ENCODE data around the gene F2RL2.
A peak's percentile ranks its signal among the peaks of the same experiment; 100 is the strongest.

F2RL2 gene, protein sequence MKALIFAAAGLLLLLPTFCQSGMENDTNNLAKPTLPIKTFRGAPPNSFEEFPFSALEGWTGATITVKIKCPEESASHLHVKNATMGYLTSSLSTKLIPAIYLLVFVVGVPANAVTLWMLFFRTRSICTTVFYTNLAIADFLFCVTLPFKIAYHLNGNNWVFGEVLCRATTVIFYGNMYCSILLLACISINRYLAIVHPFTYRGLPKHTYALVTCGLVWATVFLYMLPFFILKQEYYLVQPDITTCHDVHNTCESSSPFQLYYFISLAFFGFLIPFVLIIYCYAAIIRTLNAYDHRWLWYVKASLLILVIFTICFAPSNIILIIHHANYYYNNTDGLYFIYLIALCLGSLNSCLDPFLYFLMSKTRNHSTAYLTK

DNA sequence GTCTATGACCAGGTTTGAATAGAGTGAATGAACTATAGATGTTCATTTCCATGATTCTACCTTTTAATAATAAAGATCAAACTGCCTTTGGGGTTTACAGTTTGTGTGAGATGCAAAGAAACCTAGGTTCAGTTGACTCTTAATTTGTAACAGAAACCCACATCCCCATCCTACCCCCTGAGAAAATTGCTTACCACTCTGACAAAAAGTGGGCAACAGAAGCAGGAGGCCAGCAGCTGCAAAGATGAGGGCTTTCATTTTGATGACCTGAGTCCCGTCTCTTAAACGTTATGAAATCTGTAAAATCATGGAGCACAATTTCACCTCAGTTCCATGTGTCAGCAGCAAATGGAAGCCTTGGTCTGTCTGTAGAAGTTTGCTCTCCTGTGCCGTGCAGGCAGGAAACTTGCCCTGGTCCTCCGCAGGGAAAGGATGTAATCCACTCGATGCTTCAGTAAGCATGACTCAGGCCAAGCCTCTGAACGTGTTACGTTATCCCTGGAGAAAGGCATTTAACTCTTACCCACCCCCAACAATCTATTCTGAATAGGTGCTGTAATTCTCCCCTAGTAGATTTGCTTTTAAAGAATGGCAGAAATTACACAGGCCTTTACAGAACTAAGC lies at the start of gene F2RL2:
TSS of gene F2RL2 (minus strand) at position 431 of the 624 bp plus-strand sequence. CDS start at position 258, 173 bp downstream.
- no peak for DNase-seq

DNA sequence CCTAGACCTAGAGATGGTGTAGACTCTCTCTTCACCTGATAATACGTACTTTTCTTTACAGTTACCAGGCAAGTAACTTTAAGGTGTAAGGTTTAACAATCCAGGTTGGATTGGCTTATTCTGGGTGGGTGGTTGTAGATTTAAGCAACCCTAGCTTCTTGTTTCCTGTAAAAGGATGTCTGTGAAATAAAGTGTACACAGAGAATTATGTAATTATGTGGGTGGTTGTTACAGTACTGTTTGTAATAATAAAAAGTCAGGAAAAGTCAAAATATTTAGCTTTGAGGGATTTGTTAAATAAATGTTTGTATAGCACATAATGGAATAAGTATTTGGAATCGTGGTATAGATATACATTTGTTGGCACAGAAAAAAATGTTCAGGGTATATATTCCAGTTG lies 49.0 kb upstream of the F2RL2 start:
- no peak for DNase-seq

DNA sequence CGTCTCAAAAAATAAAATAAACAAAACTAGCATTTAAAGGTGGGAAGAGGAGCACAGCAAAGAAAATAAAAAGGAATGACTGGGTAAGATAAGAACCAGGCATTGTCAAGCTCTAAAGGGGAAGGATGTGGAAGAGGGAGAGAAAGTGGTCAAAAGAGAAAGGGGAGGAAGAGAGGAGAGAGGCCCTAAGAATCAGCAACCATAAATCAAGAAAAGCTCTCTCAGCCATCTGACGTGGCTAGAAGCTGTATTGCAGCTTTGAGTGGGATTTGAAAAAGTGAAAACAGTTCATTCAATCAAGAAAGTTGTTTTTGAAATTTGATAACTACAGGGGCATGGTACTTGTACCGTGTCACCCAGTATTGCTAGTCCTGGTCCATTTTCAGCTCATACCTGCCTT lies 47.3 kb upstream of the F2RL2 start:
- DNase-seq: no peak

GRCh38 chr5:76669245-76669644 lies 46.0 kb upstream of the F2RL2 start:
- no peak for DNase-seq

GRCh38 chr5:76667495-76667894 lies 44.3 kb upstream of the F2RL2 start:
- DNase-seq: no peak

DNA sequence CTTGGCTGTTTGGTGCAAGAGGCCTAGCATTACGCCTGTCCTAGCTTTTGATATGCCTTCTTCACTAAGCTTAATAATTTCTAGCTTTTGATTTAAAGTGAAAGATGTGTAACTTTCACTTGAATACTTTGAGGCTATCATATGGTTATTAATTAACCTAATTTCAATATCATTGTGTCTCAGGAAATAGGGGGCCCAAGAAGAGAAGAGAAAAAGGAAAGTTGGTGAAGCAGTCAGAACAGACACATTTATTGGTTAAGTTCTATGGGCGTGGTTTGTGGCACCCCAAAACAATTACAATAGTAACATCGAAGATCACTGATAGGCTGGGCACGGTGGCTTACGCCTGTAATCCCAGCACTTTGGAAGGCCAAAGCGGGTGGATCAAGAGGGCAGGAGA lies 40.9 kb upstream of the F2RL2 start:
- DNase-seq: no peak

DNA sequence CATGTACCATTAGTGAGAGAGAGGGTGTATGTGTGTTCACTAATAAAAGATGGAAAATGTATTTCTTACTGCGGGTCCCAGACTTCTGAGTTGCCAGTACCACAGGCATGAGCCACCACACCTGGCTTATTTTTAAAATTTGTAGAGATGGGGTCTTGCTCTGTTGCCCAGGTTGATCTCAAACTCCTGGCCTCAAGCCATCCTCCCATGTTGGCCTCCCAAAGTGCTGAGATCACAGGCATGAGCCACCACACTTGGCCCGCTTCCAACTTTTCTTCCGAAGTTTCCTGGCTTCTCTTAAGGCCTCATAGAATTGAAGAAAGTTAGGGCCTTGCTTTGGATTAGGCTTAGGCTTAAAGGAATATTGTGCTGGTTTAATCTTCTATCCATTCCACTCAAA lies 40.4 kb upstream of the F2RL2 start:
- no peak for DNase-seq

- no peak for DNase-seq
Measured at GRCh38 chr5:76662521-76662920, 39.3 kb upstream of the F2RL2 start.

- no peak for DNase-seq
Measured at GRCh38 chr5:76660360-76660759, 37.2 kb upstream of the F2RL2 start.

DNA sequence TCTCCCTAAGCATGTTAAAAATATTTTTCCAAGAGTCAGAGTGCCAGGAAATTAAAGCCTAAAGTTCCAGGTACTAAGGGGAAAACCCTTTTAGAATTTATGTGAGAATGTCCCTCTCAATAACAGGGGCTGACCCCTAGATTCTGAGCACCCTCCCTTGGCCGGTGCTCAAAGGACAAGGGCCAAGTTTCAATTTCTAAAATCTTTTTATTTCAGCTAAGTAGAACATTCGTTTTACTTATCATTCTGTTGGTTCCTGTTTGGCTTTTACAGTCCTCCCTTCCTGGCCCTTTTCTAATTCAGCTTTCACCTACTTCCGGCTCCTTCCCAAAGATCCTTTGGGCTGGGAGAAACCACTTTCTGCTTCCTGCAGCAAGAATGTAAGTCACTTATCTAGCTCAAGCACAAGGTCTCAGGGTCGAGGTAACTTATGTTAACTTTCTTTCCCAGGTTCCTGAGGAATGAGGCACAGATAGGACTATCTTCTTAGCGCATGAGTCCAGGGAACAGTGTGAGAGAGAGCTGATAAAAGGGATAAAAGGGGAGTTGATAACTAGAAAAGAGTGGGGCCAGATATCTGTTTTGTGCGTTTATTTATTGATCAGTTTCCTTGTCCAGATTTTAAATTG lies 34.6 kb upstream of the F2RL2 start:
- no peak for DNase-seq

GRCh38 chr5:76657091-76657490 lies 33.9 kb upstream of the F2RL2 start:
- no peak for DNase-seq

DNA sequence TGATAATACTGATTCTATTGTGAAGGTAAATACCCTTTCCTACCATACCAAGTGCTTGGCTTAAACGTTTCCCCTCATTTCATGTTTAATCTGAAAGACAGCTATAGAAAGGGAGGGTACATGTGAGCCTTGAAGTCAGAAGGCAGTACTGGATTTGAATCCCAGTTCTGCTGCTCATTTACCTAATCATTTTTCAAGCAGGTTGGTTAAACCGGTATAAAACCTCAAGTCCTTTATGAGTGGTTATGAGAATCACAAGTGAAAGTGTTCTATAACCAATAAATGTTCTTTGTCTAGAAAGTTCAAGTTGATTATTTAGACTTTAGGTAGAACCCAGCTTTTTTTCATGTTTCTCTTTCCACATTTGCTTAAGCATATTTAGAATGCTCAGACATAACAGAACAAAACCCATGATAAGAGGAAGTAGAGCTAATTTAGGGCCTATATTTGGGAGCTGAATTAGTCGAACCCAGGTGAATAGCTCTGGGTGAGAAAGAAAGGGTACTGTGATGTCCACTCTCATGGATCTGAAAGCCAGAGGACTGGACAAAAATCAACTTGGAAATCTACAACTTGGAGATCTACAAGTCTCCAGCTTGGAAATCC lies 29.7 kb upstream of the F2RL2 start:
- DNase-seq: no peak

DNA sequence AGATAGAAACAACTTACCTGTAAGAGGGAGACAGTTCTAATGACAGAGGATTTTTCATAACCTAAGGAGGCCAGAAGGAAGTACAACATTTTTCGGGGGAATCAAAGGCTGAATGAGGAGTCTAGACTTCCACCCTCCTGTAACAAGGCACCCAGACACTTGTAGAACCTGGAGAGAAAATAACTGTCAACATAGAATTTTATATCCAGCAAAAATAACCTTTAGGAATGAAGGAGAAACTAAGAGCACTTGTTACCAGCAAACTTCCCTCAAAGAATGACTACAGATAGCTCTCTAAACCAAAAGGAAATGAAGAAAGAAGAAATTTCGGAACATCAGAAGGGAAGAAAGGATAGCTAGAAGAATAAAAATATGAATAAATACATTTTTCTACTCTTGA lies 25.9 kb upstream of the F2RL2 start:
- no peak for DNase-seq

DNA sequence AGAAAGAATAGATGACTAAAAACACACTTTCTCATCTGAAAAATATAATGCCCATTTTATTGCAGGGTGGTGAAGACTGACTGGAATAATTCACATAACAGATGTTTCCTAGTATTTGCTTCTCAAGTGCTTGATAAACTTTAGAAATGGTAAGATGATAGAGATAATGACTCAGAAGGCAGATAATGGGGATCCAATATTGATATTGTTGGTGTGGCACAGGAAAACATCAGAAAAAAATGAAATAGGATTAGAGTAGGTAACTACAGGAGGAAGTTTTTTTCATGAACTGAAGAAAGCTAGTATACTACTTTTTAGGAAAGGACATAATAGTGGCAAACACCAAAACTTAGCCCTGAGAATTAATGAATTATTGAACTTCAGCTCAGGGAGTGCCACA lies 20.2 kb upstream of the F2RL2 start:
- no peak for DNase-seq

DNA sequence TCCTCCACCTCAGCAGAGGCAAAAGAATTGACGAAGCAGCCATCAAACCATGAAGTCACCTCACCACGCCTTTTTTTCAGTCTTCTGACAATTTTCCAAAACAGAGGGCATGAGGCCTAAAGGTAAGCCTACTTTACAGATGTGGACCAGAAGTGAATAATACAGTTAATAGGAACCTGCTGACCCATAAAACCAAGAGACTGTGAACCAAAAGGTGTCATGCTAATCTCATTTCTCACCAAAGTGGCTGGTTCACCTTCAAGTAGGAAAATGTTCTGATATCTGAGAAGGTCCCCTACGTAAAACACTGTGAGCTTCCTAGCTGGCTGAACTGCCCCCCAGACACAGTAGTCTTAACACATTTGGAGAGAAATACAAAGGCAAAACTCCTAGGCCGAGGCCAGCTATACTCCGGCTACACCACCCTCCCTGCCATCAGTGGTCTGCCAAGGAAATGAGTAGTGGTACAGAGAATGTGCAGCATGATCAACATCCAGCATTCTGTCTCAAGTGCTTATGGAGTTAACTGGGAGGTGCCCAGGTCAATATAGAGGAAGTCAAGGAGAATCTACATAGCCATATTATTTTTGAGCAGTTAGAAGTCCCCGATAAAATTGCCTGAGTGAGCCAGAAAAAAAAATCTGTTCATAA lies 19.3 kb upstream of the F2RL2 start:
- DNase-seq: no peak

DNA sequence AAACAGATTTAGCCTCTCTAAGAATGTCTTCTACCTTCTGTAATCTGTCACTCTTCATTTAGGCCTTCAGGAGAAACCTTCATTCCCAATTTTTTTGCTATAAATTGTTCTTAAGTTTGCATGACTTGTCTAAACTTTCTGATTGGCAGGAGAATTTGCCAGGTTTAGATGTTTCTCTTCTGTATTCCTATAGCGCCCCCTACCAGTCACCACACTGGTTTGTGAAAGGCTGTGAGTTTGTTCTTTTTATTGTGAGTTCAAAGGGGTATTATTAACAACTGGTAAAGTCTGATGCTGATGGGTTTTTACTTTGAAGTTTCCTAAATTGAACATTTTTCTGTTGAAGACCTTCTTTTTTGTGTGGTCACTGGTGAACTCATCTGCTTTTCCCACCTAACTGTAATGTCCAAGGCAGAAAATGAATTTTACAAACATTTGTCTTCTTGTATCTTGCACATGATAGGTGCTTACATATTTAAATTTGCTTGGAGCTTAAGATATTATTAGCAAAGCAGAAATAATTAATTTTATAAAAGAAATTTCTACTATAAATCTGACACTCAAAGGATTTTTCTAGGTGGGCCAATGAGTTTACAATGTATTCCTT lies 18.4 kb upstream of the F2RL2 start:
- peak; percentile 2 for DNase-seq

DNA sequence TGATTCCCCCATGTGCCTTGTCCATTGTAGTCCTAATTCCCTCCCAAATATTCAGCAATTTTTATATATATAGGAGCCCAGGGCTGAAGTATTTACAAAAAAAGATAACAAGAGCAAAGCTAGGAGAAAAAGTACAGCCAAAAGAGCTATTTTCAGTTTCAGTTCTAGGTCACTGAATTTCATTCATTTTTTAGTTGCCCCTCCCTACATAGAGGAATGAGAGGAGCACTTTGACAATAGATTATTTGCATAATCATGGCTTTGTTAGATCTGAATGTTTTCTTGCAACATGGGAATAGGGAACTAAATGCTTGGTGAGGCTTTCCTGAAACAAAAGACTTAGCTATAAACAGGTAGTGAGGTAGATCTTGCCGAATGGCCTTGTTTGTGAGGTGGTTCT lies 15.3 kb upstream of the F2RL2 start:
- no peak for DNase-seq

GRCh38 chr5:76637490-76637889 lies 14.3 kb upstream of the F2RL2 start:
- DNase-seq: no peak

GRCh38 chr5:76634661-76635060 lies 11.5 kb upstream of the F2RL2 start:
- DNase-seq: no peak

GRCh38 chr5:76626738-76627137 lies 3.5 kb upstream of the F2RL2 start:
- DNase-seq: no peak

- no peak for DNase-seq
Measured at GRCh38 chr5:76625087-76625815, 2.0 kb upstream of the F2RL2 start.

- no peak for DNase-seq
Measured at GRCh38 chr5:76622076-76622475, 1.1 kb downstream of the F2RL2 start.

All from NK-92 treated with Interleukin-12 subunit alpha and Interleukin-12 subunit beta, amount 100 ng/mL, for 24 hours (cell line).